Mucosa of descending colon (tissue), 3 donors: ENCODE results near the gene MYCBP2. TPM values are rescaled to one million over a fixed set of nuclear protein-coding genes. Genes with fewer than 3 reads are reported as not detected.

Experiments used
- ATAC-seq: fragments of 200-7000 bp; cut with Tn5 transposase; one replicate; pipeline ENCODE4 v1.9.1; 2020; ENCODE audit warnings: mild to moderate bottlenecking, moderate library complexity
- DNase-seq, 3 donors: peaks; one replicate each; pipeline ENCODE4 v3.0.0-alpha.2; 2020
- H3K36me3 ChIP-seq: fragments of 200-600 bp; one replicate; pipeline ENCODE4 v1.8.0; 2021; ENCODE audit warnings: low read depth, mild to moderate bottlenecking
- H3K4me1 ChIP-seq: fragments of 200-600 bp; one replicate; pipeline ENCODE4 v1.8.0; 2021; ENCODE audit warnings: low read depth, mild to moderate bottlenecking
- H3K4me3 ChIP-seq: fragments of 200-600 bp; one replicate; pipeline ENCODE4 v1.8.0; 2021; ENCODE audit warnings: mild to moderate bottlenecking
- H3K9me3 ChIP-seq: fragments of 200-600 bp; one replicate; pipeline ENCODE4 v1.8.0; 2021; ENCODE audit warnings: mild to moderate bottlenecking
- intact Hi-C, 2 donors: fragments of 100-400 bp; cut with DNase I in 1 of 2; cut with micrococcal nuclease in 1 of 2; formaldehyde crosslinking; loops; one replicate each; pipeline versions ENCODE4 v1.11.0 to v1.11.1; 2022; cut with DNase I, micrococcal nuclease
- total RNA-seq, 3 donors: library from RNA; stranded (reverse); fragmentation: NEBNext Ultra II Directional in 2 of 3; extraction: Animal tissue kit (Norgen Biotek cat#: 25700) in 2 of 3; gene quantifications; one replicate each; pipeline versions ENCODE4 v1.2.1 to v1.2.4, GENCODE V29; 2021 to 2023
- TF ChIP-seq, protein P1 (sequence below): fragments of 200-600 bp; IDR thresholded peaks from one replicate; pipeline ENCODE4 v1.8.0; 2022; ENCODE audit warnings: antibody characterized with exemption, mild to moderate bottlenecking
- donor health status: DM: no; HTN: no; CAD: no; lungs with moderate emphysema.
- donor health status: DM: no; HTN: no; CAD: no.
- donor health status: DM: no; HTN: yes; CAD: no.

Gene MYCBP2
- total RNA-seq, 3 donors from 2014 or later, result 27.6 to 81.5 (median 46.1) TPM

DNA sequence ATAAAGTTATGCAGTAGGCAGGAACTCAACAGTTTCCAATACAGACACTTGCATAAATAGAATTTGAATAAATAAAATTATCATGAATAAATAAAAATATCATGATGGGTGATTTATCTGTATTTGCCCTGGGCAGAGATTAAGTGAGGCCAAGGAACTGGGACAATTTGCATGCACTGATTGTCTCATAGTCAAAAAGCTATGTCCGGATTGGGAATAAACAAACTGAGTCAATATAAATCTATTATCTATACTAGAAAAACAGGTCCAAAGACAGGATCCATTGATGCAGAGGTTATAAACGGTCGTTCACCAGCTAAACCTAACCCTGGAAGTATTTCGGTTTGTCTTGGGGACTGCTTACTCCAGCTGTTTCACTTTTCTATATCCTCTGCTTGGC is 273.7 kb downstream of the MYCBP2 start:
- no peak overlapping the region for H3K4me3 ChIP-seq
- DNase-seq (no peak), ATAC-seq (no peak)
- TF ChIP-seq, protein P1, sequence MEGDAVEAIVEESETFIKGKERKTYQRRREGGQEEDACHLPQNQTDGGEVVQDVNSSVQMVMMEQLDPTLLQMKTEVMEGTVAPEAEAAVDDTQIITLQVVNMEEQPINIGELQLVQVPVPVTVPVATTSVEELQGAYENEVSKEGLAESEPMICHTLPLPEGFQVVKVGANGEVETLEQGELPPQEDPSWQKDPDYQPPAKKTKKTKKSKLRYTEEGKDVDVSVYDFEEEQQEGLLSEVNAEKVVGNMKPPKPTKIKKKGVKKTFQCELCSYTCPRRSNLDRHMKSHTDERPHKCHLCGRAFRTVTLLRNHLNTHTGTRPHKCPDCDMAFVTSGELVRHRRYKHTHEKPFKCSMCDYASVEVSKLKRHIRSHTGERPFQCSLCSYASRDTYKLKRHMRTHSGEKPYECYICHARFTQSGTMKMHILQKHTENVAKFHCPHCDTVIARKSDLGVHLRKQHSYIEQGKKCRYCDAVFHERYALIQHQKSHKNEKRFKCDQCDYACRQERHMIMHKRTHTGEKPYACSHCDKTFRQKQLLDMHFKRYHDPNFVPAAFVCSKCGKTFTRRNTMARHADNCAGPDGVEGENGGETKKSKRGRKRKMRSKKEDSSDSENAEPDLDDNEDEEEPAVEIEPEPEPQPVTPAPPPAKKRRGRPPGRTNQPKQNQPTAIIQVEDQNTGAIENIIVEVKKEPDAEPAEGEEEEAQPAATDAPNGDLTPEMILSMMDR, result no peak
- intact Hi-C loops, result no loop called here
- no peaks in the 10 kb centered on the region for H3K9me3 ChIP-seq
- no peaks in the 10 kb centered on the region for H3K36me3 ChIP-seq
- H3K4me1 ChIP-seq, result no peaks in the 10 kb centered on the region

DNA sequence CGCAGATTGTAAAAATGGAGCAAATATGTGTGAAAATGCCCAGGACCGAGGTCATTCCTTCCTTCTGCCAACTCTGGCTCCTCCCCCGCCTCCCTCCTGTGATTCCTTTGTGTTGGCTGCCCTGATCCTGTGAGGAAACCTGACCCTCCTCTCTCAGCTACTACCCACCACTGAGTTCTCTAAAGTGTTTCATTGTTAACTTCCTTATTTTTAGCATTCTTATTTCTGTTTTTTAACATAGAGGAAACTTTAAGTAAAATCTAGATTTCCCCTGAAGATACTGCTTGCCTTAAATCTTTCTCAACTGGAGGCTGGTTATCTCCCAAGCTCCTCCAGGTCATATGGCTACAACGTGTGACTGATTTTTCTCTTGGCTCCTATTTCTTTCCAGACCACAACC is 278.2 kb downstream of the MYCBP2 start:
- ATAC-seq, result no peak
- TF ChIP-seq, protein P1, result no peak
- Histone ChIP-seq H3K4me1 (no peaks in the 10 kb centered on the region), H3K36me3 (no peaks in the 10 kb centered on the region), H3K9me3 (no peaks in the 10 kb centered on the region), H3K4me3 (no peak overlapping the region)
- intact Hi-C loops, result no loop called here
- DNase-seq, result no peak

DNA sequence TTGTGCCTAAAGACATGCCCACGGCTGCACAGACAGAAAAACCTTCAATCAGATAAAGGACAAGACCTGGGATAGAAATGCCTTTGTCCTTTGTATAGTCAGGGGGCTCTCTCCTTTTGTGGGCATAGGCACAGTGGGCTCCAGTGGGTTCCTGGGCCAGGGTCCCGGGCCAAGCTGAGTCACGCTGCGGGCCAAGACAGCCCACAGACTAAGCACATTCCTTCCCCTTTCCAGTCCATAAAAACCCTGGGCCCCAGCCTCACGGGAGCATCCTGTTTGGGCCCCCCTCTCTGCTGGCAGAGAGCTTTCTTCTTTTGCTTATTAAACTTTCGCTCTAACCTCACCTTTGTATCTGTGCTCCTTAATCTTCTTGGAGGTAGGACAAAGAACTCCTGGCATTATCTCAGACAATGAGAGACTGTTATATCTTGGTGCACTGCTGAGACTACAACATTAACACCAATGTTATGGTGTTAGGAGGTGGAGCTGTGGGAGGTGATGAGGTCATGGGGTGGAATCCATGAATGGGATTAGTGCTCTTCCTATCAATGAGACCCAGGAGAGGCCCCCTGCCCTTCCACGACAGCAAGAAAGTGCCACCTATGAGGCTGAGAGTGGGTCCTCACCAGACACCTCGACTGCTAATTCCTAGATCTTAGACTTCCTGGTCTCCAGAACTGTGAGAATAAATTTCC is 279.1 kb downstream of the MYCBP2 start:
- Histone ChIP-seq H3K4me3 (no peak overlapping the region), H3K4me1 (no peaks in the 10 kb centered on the region), H3K9me3 (no peaks in the 10 kb centered on the region), H3K36me3 (no peaks in the 10 kb centered on the region)
- DNase-seq (no peak), ATAC-seq (no peak)
- intact Hi-C loops, result no loop called here
- TF ChIP-seq, protein P1, result no peak

DNA sequence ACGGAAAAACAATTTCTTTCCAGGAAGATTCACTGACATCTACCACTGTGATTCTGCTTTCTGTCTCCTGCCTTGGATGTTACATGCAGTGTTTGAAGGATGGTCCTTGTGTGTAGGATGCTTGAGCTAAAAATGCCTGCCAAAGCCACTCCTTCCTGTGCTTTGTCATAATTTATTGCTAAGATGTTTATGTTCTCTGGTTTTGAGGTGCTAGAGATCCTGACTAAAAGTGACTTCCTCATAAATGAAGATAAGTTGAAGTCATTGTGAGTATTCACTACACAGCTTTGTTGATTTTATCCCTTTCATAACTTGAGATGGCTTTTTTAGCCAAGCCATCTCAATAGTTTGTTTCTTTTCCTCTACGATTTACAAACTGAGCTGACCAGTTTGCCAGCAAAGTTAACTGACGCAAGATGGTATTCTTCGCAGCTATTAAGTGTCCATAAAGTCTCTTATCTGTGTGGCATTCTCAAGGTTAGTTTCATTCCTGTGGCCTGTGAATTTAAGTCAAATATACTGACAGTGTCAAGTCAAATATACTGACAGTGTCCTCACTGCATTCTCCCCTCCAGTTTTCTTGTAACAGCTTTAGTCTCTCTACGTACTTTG is 284.2 kb downstream of the MYCBP2 start:
- Histone ChIP-seq H3K9me3 (no peaks in the 10 kb centered on the region), H3K4me3 (no peak overlapping the region), H3K36me3 (no peaks in the 10 kb centered on the region), H3K4me1 (no peaks in the 10 kb centered on the region)
- TF ChIP-seq, protein P1, result no peak
- ATAC-seq (peak; percentile 23), DNase-seq (no peak)
- intact Hi-C loops, result no loop called here

DNA sequence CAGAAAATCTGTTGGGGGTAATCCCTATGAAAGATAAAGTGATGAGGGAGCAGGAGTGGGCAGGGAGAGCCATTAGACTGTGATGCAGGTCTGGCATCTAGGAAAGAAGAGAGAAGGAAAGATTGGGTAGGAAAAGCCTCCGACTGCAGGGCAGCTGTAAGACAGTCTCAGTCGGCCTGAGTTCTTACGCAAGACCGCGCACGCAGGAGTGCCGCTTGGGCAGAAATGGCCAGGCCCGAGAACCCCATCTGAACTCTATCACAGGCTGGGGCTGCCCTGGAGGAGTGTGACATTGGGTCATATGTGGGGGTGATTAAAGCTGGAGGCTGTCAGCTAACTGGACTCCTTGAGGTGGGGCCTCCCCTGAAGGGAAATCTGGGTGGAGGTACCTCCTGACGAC is 286.1 kb downstream of the MYCBP2 start:
- Histone ChIP-seq H3K9me3 (no peaks in the 10 kb centered on the region), H3K36me3 (no peaks in the 10 kb centered on the region), H3K4me1 (no peaks in the 10 kb centered on the region), H3K4me3 (no peak overlapping the region)
- intact Hi-C loops, result no loop called here
- no peak for ATAC-seq
- no peak for DNase-seq
- TF ChIP-seq, protein P1, result no peak
